ENCODE data around the gene RTN4RL1.
A peak's percentile ranks its signal among the peaks of the same experiment; 100 is the strongest.

The RTN4RL1 gene

GRCh38 chr17:2064980-2065785 lies 40.0 kb upstream of the RTN4RL1 start:
- Histone ChIP-seq H3K9ac (ENCODE audit: low read depth, low read length, poor library complexity, severe bottlenecking) (no peak overlapping the region), H3F3A (ENCODE audit: low read depth) (no peaks in the 10 kb centered on the region), H3K4me1 (ENCODE audit: insufficient read depth, low read length, poor library complexity, severe bottlenecking) (no peaks in the 10 kb centered on the region), H4K20me1 (ENCODE audit: insufficient read depth, low read length, poor library complexity, severe bottlenecking) (no peaks in the 10 kb centered on the region), H3K9me3 (ENCODE audit: insufficient read depth, low read depth, low read length) (no peaks in the 10 kb centered on the region), H3K4me3 (ENCODE audit: low read length, poor library complexity, severe bottlenecking) (no peak overlapping the region), H3K9me2 (replicated peaks; ENCODE audit: low read depth, low read length) (no peaks in the 10 kb centered on the region), H3K4me2 (ENCODE audit: low read depth, low read length, poor library complexity, severe bottlenecking) (no peak overlapping the region), H3K36me3 (ENCODE audit: insufficient read depth, low read length) (peaks cover 92% of the 10 kb centered on the region; the same call in 1 of the 2 replicates), H2AFZ (ENCODE audit: low read length) (no peak overlapping the region), H3K79me2 (ENCODE audit: insufficient read depth, low read length) (no peaks in the 10 kb centered on the region), H3K27me3 (ENCODE audit: insufficient read depth, low read length, poor library complexity, severe bottlenecking) (no peaks in the 10 kb centered on the region)
- no peak for TF ChIP-seq EZH2phosphoT487 (IDR thresholded peaks at IDR 0.05; ENCODE audit: borderline replicate concordance)
- TF ChIP-seq, protein P1, sequence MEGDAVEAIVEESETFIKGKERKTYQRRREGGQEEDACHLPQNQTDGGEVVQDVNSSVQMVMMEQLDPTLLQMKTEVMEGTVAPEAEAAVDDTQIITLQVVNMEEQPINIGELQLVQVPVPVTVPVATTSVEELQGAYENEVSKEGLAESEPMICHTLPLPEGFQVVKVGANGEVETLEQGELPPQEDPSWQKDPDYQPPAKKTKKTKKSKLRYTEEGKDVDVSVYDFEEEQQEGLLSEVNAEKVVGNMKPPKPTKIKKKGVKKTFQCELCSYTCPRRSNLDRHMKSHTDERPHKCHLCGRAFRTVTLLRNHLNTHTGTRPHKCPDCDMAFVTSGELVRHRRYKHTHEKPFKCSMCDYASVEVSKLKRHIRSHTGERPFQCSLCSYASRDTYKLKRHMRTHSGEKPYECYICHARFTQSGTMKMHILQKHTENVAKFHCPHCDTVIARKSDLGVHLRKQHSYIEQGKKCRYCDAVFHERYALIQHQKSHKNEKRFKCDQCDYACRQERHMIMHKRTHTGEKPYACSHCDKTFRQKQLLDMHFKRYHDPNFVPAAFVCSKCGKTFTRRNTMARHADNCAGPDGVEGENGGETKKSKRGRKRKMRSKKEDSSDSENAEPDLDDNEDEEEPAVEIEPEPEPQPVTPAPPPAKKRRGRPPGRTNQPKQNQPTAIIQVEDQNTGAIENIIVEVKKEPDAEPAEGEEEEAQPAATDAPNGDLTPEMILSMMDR (conservative IDR thresholded peaks at IDR 0.05; ENCODE audit: low read length): peak; percentile 67

- no peak overlapping the region for H3K4me3 ChIP-seq (ENCODE audit: low read length, poor library complexity, severe bottlenecking)
- TF ChIP-seq EZH2phosphoT487 (IDR thresholded peaks at IDR 0.05; ENCODE audit: borderline replicate concordance): no peak
- TF ChIP-seq, protein P1 (conservative IDR thresholded peaks at IDR 0.05; ENCODE audit: low read length): no peak
These were observed 39.4 kb upstream of the RTN4RL1 start for GRCh38 chr17:2064520-2064971.

GRCh38 chr17:2064147-2064489 lies 39.0 kb upstream of the RTN4RL1 start:
- Histone ChIP-seq H3F3A (ENCODE audit: low read depth) (no peaks in the 10 kb centered on the region), H3K27me3 (ENCODE audit: insufficient read depth, low read length, poor library complexity, severe bottlenecking) (no peaks in the 10 kb centered on the region), H3K9me3 (ENCODE audit: insufficient read depth, low read depth, low read length) (no peaks in the 10 kb centered on the region), H3K36me3 (ENCODE audit: insufficient read depth, low read length) (peaks cover 89% of the 10 kb centered on the region; the same call in 1 of the 2 replicates), H2AFZ (ENCODE audit: low read length) (no peak overlapping the region), H3K4me3 (ENCODE audit: low read length, poor library complexity, severe bottlenecking) (no peak overlapping the region), H3K4me2 (ENCODE audit: low read depth, low read length, poor library complexity, severe bottlenecking) (no peak overlapping the region), H3K9ac (ENCODE audit: low read depth, low read length, poor library complexity, severe bottlenecking) (no peak overlapping the region), H3K4me1 (ENCODE audit: insufficient read depth, low read length, poor library complexity, severe bottlenecking) (no peaks in the 10 kb centered on the region), H4K20me1 (ENCODE audit: insufficient read depth, low read length, poor library complexity, severe bottlenecking) (no peaks in the 10 kb centered on the region), H3K9me2 (replicated peaks; ENCODE audit: low read depth, low read length) (no peaks in the 10 kb centered on the region), H3K79me2 (ENCODE audit: insufficient read depth, low read length) (no peaks in the 10 kb centered on the region)
- TF ChIP-seq, protein P1 (conservative IDR thresholded peaks at IDR 0.05; ENCODE audit: low read length): no peak
- TF ChIP-seq EZH2phosphoT487 (IDR thresholded peaks at IDR 0.05; ENCODE audit: borderline replicate concordance): no peak

More at GRCh38 chr17:2064520-2064971, 39.4 kb upstream of the RTN4RL1 start:
- no peak overlapping the region for H2AFZ ChIP-seq (ENCODE audit: low read length)
- no peaks in the 10 kb centered on the region for H3K4me1 ChIP-seq (ENCODE audit: insufficient read depth, low read length, poor library complexity, severe bottlenecking)
- no peaks in the 10 kb centered on the region for H3K9me3 ChIP-seq (ENCODE audit: insufficient read depth, low read depth, low read length)
- peaks cover 91% of the 10 kb centered on the region; the same call in 1 of the 2 replicates for H3K36me3 ChIP-seq (ENCODE audit: insufficient read depth, low read length)
- H3K79me2 ChIP-seq (ENCODE audit: insufficient read depth, low read length): no peaks in the 10 kb centered on the region
- no peaks in the 10 kb centered on the region for H3K27me3 ChIP-seq (ENCODE audit: insufficient read depth, low read length, poor library complexity, severe bottlenecking)
- H3K9ac ChIP-seq (ENCODE audit: low read depth, low read length, poor library complexity, severe bottlenecking): no peak overlapping the region
- H4K20me1 ChIP-seq (ENCODE audit: insufficient read depth, low read length, poor library complexity, severe bottlenecking): no peaks in the 10 kb centered on the region
- H3F3A ChIP-seq (ENCODE audit: low read depth): no peaks in the 10 kb centered on the region
- H3K4me2 ChIP-seq (ENCODE audit: low read depth, low read length, poor library complexity, severe bottlenecking): no peak overlapping the region
- H3K9me2 ChIP-seq (replicated peaks; ENCODE audit: low read depth, low read length): no peaks in the 10 kb centered on the region

All from Loucy (cell line).